ENCODE results near the gene PAX8.
"Not testable (repeated sequence)": the region's sequence is repeated elsewhere in the genome, so short reads cannot be mapped to it uniquely, and the experiment has no call there.

DNA sequence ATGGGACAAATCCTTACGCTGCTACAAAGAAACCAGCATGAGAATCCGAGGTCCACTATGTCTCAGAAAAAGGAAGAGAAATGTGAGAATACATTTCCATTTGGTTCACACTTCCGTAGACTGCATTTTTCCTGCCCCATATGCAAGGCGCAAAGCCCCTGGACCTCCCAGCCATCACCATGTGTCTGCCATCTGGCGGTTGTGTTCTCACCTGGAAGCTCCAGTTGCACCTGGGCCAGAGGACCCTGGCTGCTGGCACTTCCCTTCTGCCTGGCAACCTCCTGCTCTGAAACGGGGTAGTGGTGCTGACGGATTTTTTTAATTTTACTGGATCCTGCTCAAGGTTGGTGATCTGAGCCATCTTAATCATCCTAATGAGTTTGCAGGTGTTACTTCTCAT is 41.4 kb upstream of the PAX8 start:
- TF ChIP-seq, protein P1, sequence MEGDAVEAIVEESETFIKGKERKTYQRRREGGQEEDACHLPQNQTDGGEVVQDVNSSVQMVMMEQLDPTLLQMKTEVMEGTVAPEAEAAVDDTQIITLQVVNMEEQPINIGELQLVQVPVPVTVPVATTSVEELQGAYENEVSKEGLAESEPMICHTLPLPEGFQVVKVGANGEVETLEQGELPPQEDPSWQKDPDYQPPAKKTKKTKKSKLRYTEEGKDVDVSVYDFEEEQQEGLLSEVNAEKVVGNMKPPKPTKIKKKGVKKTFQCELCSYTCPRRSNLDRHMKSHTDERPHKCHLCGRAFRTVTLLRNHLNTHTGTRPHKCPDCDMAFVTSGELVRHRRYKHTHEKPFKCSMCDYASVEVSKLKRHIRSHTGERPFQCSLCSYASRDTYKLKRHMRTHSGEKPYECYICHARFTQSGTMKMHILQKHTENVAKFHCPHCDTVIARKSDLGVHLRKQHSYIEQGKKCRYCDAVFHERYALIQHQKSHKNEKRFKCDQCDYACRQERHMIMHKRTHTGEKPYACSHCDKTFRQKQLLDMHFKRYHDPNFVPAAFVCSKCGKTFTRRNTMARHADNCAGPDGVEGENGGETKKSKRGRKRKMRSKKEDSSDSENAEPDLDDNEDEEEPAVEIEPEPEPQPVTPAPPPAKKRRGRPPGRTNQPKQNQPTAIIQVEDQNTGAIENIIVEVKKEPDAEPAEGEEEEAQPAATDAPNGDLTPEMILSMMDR (IDR thresholded peaks at IDR 0.05; ENCODE audit: insufficient read depth, low read length), result not testable (repeated sequence)
- not testable (repeated sequence) for TF ChIP-seq SPI1 (IDR thresholded peaks at IDR 0.05; ENCODE audit: borderline replicate concordance, low read depth)
